PC-9 (cell line): Measurements from ENCODE around the gene NEURL3. TPM values are rescaled to one million over a fixed set of nuclear protein-coding genes. Genes with fewer than 3 reads are reported as not detected.

Experiments used
- BruUV-seq: library from RNA; stranded (reverse); fragments of 400-500 nt; replicated peaks from 2 replicates; lab custom pipeline; 2021; lab: Mats Ljungman, UMichigan
- CTCF ChIA-PET: fragments of 300-600 bp; sonication (Branson Sonifier 250); formaldehyde crosslinking; loops from one replicate; lab custom pipeline; 2022; ENCODE audit warnings: antibody characterized with exemption; lab: Charles Lee
- POLR2A ChIA-PET: fragments of 300-600 bp; sonication (Branson Sonifier 250); formaldehyde crosslinking; loops from one replicate; lab custom pipeline; 2022; ENCODE audit warnings: antibody characterized with exemption; ENCODE audit not compliant: unreplicated experiment; lab: Charles Lee
- DNase-seq, 2 experiments: peaks; one replicate each; pipeline versions ENCODE4 v3.0.0 to v3.0.0-alpha.2; 2015 to 2022; ENCODE audit warnings: mixed read lengths in 1 of 2
- H2AFZ ChIP-seq: fragments of 200-600 bp; sonication (generic); 2 replicates; pipeline ENCODE4 v1.8.1; 2017; ENCODE audit warnings: antibody characterized with exemption
- H3F3A ChIP-seq: fragments of 200-600 bp; sonication (generic); 2 replicates; pipeline ENCODE4 v1.8.1; 2017; ENCODE audit warnings: antibody characterized with exemption, mild to moderate bottlenecking, low read depth; ENCODE audit not compliant: insufficient read depth
- H3K27ac ChIP-seq: fragments of 200-600 bp; sonication (generic); 2 replicates; pipeline ENCODE4 v1.6.1; 2016; ENCODE audit warnings: mixed run types
- H3K27me3 ChIP-seq: fragments of 200-600 bp; sonication (generic); 2 replicates; pipeline ENCODE4 v1.6.1; 2016; ENCODE audit warnings: low read depth, mixed run types; ENCODE audit not compliant: insufficient read depth
- H3K36me3 ChIP-seq: fragments of 200-600 bp; sonication (generic); 2 replicates; pipeline ENCODE4 v1.6.1; 2016; ENCODE audit warnings: low read depth, mixed run types
- H3K4me1 ChIP-seq: fragments of 200-600 bp; sonication (generic); replicated peaks from 2 replicates; pipeline ENCODE4 v1.6.1; 2016; ENCODE audit warnings: mixed run types; ENCODE audit not compliant: insufficient read depth
- H3K4me2 ChIP-seq: fragments of 200-600 bp; sonication (generic); 2 replicates; pipeline ENCODE4 v1.6.1; 2017; ENCODE audit warnings: mixed run types
- H3K4me3 ChIP-seq: fragments of 200-600 bp; sonication (generic); 2 replicates; pipeline ENCODE4 v1.6.1; 2016; ENCODE audit warnings: mixed run types
- H3K79me2 ChIP-seq: fragments of 200-600 bp; sonication (generic); 2 replicates; pipeline ENCODE4 v1.6.1; 2017; ENCODE audit warnings: low read depth, mixed run types
- H3K9me2 ChIP-seq: fragments of 200-600 bp; sonication (generic); 2 replicates; pipeline ENCODE4 v1.8.1; 2017; ENCODE audit warnings: mild to moderate bottlenecking; ENCODE audit not compliant: insufficient read depth
- H3K9me3 ChIP-seq: fragments of 200-600 bp; sonication (generic); 2 replicates; pipeline ENCODE4 v1.8.1; 2016; ENCODE audit warnings: low read depth; ENCODE audit not compliant: insufficient read depth
- H4K20me1 ChIP-seq: fragments of 200-600 bp; sonication (generic); 2 replicates; pipeline ENCODE4 v1.8.1; 2017; ENCODE audit not compliant: insufficient read depth
- EZH2 ChIP-seq: fragments of 200-600 bp; sonication (generic); IDR thresholded peaks from 2 replicates; pipeline ENCODE4 v1.8.0; 2017; ENCODE audit warnings: antibody characterized with exemption, low read depth
- intact Hi-C: fragments of 100-400 bp; cut with micrococcal nuclease; formaldehyde crosslinking; loops from one replicate; pipeline ENCODE4 v1.10.0; 2022; ENCODE audit not compliant: unreplicated experiment
- total RNA-seq: library from RNA; stranded (reverse); gene quantifications from 2 replicates; pipeline ENCODE4 v1.2.3, GENCODE V29; 2021
- TF ChIP-seq, protein P1 (sequence below): fragments of 200-600 bp; sonication (generic); conservative IDR thresholded peaks from 2 replicates; pipeline ENCODE4 v1.6.1; 2017; ENCODE audit warnings: mixed run types, antibody characterized with exemption, mild to moderate bottlenecking, moderate library complexity

The NEURL3 gene
- total RNA-seq, 1 experiment from 2014 or later = 0.48 TPM

DNA sequence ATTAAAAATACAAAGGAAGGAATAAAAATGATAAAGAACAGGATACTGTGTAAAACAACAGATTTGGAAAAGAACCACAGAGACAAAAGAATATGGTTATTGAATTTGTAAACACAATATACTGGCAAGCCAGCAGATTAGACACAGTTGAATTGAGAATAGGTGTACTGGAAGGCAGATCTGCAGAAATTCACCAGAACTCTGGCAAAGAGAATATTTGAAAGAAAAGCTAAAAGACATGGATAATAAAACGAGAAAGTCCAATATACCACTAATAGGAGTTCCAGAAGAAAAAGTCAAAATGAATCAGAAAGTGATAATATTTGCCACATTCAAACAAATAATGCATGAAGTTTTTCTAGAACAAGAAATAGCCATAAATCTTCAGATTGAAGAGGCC is 11.9 kb upstream of the NEURL3 start:
- Histone ChIP-seq H3F3A (no peaks in the 10 kb centered on the region), H3K36me3 (no peaks in the 10 kb centered on the region), H4K20me1 (no peaks in the 10 kb centered on the region), H3K9me2 (no peaks in the 10 kb centered on the region), H2AFZ (no peak overlapping the region), H3K9me3 (peaks cover 8% of the 10 kb centered on the region; the same call in 1 of the 2 replicates), H3K4me1 (no peaks in the 10 kb centered on the region), H3K79me2 (no peaks in the 10 kb centered on the region), H3K4me2 (no peak overlapping the region), H3K27me3 (no peaks in the 10 kb centered on the region), H3K4me3 (no peak overlapping the region), H3K27ac (no peak overlapping the region)
- CTCF ChIA-PET = no interaction called here
- DNase-seq = no peak
- intact Hi-C loops = no loop called here
- BruUV-seq = no TSS peak
- TF ChIP-seq, protein P1, sequence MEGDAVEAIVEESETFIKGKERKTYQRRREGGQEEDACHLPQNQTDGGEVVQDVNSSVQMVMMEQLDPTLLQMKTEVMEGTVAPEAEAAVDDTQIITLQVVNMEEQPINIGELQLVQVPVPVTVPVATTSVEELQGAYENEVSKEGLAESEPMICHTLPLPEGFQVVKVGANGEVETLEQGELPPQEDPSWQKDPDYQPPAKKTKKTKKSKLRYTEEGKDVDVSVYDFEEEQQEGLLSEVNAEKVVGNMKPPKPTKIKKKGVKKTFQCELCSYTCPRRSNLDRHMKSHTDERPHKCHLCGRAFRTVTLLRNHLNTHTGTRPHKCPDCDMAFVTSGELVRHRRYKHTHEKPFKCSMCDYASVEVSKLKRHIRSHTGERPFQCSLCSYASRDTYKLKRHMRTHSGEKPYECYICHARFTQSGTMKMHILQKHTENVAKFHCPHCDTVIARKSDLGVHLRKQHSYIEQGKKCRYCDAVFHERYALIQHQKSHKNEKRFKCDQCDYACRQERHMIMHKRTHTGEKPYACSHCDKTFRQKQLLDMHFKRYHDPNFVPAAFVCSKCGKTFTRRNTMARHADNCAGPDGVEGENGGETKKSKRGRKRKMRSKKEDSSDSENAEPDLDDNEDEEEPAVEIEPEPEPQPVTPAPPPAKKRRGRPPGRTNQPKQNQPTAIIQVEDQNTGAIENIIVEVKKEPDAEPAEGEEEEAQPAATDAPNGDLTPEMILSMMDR = no peak
- no peak for TF ChIP-seq EZH2
- POLR2A ChIA-PET = interaction anchor here (0.5 kb wide), 1 partner anchor 274 kb away, joined by 12 read pairs; no protein-coding TSS in a partner anchor

DNA sequence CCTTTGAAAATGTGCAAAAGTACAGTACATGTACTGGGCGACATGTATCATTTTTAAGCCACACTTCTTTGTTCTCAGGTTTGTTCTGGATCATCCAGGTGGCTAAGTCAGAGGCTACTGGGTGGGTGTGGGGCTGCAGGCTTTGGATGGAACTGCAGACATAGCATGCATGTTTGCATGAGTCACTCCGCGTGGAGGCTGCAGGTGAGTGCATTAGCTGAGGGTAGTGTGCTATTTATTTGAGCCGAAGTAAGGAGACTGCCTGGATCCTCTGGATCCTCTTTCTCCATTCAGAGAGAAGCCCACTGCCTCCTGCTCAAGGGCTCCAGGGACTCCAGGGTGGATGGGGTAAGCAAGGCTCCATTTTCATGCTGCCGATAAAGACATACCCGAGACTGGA is 9.4 kb upstream of the NEURL3 start:
- no peak for TF ChIP-seq EZH2
- TF ChIP-seq, protein P1 = no peak
- Histone ChIP-seq H3K4me3 (no peak overlapping the region), H3K9me2 (no peaks in the 10 kb centered on the region), H4K20me1 (no peaks in the 10 kb centered on the region), H3K27ac (no peak overlapping the region), H3K4me1 (no peaks in the 10 kb centered on the region), H2AFZ (no peak overlapping the region), H3K36me3 (no peaks in the 10 kb centered on the region), H3K9me3 (peaks cover 8% of the 10 kb centered on the region; the same call in 1 of the 2 replicates), H3K4me2 (no peak overlapping the region), H3K79me2 (no peaks in the 10 kb centered on the region), H3F3A (no peaks in the 10 kb centered on the region), H3K27me3 (no peaks in the 10 kb centered on the region)
- peak in 1 of 2 experiments; percentile 42 for DNase-seq
- POLR2A ChIA-PET = no interaction called here
- CTCF ChIA-PET = no interaction called here
- intact Hi-C loops = no loop called here
- no TSS peak for BruUV-seq

DNA sequence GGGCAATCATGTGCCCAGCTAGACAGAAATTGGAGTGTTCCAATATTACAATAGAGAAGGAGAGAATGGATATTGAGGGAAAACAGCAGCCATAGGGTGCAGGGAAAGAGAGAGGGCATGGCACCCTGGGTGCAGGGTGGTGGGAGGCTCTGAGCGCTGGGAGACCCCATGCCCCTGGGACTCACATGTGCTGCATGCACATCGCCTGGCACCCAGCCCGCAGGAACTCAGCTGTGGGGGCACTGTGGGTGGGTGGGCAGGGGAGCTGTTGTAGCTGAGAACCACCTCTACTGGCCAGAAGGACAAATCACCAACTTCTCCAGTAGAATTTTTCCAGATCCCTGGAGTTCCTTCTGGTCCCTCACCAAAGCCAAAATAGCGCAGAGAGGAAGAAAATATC is 7.2 kb upstream of the NEURL3 start:
- Histone ChIP-seq H3K79me2 (no peaks in the 10 kb centered on the region), H3K4me2 (no peak overlapping the region), H3K27me3 (no peaks in the 10 kb centered on the region), H3F3A (peaks cover 5% of the 10 kb centered on the region; the same call in 1 of the 2 replicates), H3K9me3 (peaks cover 6% of the 10 kb centered on the region; the same call in 1 of the 2 replicates), H3K4me1 (peaks cover 11% of the 10 kb centered on the region), H4K20me1 (no peaks in the 10 kb centered on the region), H3K9me2 (no peaks in the 10 kb centered on the region), H3K27ac (no peak overlapping the region), H3K4me3 (no peak overlapping the region), H2AFZ (no peak overlapping the region), H3K36me3 (no peaks in the 10 kb centered on the region)
- intact Hi-C loops = no loop called here
- no peak for DNase-seq
- ChIA-PET POLR2A (no interaction called here), CTCF (interaction anchor here (0.6 kb wide), 1 partner anchor 154 kb away, joined by 3 read pairs; no protein-coding TSS in a partner anchor)
- TF ChIP-seq, protein P1 = no peak
- no peak for TF ChIP-seq EZH2
- BruUV-seq = no TSS peak
